ENCODE data around the gene OR2T3.
"Not testable (repeated sequence)": the region's sequence is repeated elsewhere in the genome, so short reads cannot be mapped to it uniquely, and the experiment has no call there.

GRCh38 chr1:248455045-248455444 lies 18.1 kb upstream of the OR2T3 start:
- TF ChIP-seq CTCF, POLR2A (IDR thresholded peaks at IDR 0.05): not testable (repeated sequence)

Measured in thyroid gland (tissue), 4 donors.